ENCODE measurements around the gene RBM15B. TPM values are rescaled to one million over a fixed set of nuclear protein-coding genes. Genes with fewer than 3 reads are reported as not detected.

RBM15B gene
- total RNA-seq, 1 donor, result 25.3 TPM

- no peaks in the 10 kb centered on the region for H3K9me3 ChIP-seq (ENCODE audit: low read depth, low read length)
- no peaks in the 10 kb centered on the region for H3K4me1 ChIP-seq (ENCODE audit: insufficient read depth, low read length)
- no peak overlapping the region for H3K4me3 ChIP-seq (ENCODE audit: low read length)
- H3K27me3 ChIP-seq (ENCODE audit: insufficient read depth, low read length), result no peaks in the 10 kb centered on the region
These were observed 50.4 kb downstream of the RBM15B start for GRCh38 chr3:51441282-51442030.

DNA sequence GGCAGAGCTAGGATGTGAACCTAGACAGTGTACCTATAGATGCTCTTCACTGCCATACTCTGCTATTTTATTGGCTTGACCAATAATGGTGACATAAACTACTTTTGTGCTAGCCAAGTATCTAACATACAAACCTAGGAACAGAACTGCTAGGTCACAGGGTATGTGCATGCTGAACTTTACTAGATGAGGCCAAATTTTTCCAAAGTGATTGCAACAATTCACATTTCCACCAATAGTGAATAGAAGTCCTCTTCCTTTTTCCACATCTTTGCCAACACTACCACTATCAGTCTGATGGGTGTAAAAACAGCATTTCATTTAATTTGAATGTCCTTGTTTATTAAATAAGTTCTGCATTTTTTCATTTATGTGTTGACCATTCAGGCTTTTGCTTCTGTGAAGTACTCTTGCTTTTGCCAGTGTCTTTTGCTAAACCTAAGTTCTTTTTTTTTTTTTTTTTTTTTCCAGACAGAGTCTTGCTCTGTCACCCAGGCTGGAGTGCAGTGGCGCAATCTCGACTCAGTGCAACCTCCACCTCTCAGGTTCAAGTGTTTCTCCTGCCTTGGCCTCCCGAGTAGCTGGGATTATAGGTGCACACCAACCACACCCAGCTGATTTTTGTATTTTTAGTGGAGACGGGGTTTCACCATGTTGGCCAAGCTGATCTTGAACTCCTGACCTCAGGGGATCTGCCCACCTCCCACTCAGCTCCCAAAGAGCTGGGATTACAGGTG lies 54.6 kb downstream of the RBM15B start:
- no peaks in the 10 kb centered on the region for H3K27me3 ChIP-seq (ENCODE audit: insufficient read depth, low read length)
- H3K4me3 ChIP-seq (ENCODE audit: low read length), result no peak overlapping the region
- no peaks in the 10 kb centered on the region for H3K9me3 ChIP-seq (ENCODE audit: low read depth, low read length)
- H3K4me1 ChIP-seq (ENCODE audit: insufficient read depth, low read length), result no peaks in the 10 kb centered on the region

Other genes with a start within 250 kb of the RBM15B start
- 11.2 TPM for gene MANF, start 6.0 kb upstream of the RBM15B start, total RNA-seq
- gene DCAF1, start 108.7 kb downstream of the RBM15B start, total RNA-seq, result 17.9 TPM
- gene RAD54L2, start 147.4 kb downstream of the RBM15B start, total RNA-seq, result 36.1 TPM

All from mononuclear cell (primary cell).